GM21723 (cell line): ENCODE data around the gene LCN12.

Experiments
- ATAC-seq: cut with Tn5 transposase; IDR thresholded peaks from one replicate; pipeline ENCODE4 v1.9.1; 2021; ENCODE audit warnings: mild to moderate bottlenecking, moderate library complexity; ENCODE audit not compliant: unreplicated experiment

Gene LCN12

DNA sequence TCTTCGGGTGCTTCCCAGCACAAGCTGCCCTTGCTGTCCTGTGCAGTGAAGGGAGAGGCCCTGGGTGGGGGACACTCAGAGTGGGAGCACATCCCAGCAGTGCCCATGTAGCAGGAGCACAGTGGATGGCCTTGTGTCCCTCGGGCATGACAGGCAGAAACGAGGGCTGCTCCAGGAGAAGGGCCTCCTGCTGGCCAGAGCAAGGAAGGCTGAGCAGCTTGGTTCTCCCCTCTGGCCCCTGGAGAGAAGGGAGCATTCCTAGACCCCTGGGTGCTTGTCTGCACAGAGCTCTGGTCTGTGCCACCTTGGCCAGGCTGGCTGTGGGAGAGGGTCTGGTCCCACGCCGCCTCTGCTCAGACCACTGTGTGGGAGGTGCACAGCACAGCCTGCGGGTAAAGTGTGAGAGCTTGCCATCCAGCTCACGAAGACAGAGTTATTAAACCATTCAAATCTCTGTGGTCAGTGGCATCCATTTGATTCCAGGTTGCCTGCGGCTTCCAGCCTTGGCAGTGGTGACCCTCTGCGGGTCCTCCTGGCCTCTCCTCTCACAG, 25.8 kb upstream of the LCN12 start:
- no peak for ATAC-seq

GRCh38 chr9:136926749-136927148, 25.3 kb upstream of the LCN12 start:
- no peak for ATAC-seq

DNA sequence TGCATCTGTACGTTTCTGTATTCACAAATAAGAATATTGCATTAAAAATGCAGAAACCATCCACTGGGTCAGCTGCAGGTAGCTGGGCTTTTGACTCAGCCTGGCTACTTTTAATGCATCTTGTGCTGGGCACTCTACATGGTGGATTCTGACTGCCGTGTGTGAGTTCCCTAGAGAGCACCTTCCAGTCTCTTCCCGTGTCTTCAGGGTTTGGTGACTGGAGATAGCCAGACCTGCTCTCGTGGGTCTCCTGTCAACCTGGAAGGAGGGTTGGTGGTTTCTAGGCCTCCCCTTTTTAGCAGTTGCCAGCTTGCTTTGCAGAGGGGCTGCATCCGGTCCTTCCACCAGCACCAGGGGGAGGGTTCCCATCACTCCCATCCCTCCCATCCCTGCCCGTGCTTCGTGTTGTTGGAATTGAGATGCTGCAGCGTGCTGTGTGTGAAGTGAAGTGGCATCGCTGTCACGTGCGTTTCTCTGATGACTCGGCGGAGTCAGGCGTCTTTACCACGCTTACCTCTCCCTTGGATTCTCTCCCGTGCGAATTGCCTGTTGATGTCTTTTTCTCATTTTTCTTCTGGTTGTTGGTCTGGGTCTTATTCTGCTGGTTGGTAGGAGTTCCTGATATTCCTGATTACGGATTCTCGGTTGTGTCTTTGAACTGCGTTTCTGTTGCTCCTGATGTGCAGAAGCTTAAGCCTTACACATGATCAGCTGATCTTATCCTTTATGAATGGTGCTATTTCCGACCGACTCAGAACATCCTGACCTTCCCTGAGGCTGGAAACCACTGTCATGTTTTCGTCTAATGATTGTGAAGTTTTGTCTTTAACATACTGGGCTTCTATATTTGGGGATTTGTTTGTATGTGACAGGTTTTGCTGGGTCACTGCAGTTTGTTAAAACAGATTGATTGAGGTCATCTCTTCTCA, 24.5 kb upstream of the LCN12 start:
- ATAC-seq, result no peak

DNA sequence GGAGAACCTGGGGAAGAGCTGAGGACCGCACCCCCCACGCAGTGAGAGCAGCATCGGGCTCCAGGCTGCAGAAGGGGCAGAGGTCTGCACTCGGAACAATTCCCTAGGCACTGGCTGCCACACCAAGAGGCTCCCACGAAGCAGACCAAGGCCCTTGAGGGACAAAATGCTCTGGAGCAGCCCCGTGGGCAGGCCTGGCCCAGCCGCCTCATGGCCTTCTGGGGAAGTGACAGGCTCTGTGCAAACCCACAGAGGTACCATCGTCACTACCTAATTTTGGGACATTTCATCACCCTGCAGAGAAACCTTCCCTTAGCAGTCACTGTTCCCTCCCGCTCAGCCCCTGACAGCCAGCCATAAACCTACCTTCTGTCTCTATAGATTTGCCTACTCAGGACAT, 23.5 kb upstream of the LCN12 start:
- no peak for ATAC-seq

GRCh38 chr9:136930014-136930413, 22.1 kb upstream of the LCN12 start:
- no peak for ATAC-seq

GRCh38 chr9:136931611-136932130, 20.4 kb upstream of the LCN12 start:
- no peak for ATAC-seq

DNA sequence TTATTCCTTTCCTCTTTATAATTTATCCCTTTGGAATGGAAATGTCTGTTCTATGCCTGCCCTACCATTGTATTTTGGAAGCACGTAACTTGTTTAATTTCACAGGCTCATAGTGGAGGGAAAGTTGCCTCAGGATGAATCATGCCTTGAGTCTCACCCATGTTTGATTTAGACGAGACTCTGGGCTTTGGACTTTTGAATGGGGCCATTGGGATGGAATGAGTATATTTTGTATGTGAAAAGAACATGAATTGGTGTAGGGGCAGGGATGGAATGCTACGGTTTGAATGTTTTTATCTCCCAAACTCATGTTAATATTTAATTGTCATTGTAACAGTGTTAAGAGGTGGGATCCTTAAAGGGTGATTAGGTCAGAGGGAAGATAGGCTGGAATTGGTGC, 17.8 kb upstream of the LCN12 start:
- ATAC-seq, result no peak

DNA sequence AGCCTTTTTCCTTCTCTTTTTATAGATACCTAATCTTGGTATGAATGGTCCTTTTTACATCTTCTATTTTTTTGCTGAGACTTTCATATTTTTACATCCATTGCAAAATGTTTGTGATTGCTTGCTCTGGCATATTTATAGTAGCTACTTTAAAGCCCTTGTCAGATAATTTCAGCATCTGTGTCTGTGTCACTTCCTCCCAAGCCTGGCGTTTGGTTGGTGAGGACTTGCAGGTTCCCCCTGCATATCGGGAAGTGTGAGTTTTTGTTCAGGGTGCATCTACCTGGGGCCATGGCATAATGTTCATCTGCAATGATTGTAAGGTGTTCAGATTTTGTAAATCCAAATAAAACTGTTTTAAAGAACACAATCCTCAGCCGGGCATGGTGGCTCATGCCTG, 16.4 kb upstream of the LCN12 start:
- ATAC-seq, result no peak

- no peak for ATAC-seq
Observed at GRCh38 chr9:136936645-136937170, 15.4 kb upstream of the LCN12 start.

DNA sequence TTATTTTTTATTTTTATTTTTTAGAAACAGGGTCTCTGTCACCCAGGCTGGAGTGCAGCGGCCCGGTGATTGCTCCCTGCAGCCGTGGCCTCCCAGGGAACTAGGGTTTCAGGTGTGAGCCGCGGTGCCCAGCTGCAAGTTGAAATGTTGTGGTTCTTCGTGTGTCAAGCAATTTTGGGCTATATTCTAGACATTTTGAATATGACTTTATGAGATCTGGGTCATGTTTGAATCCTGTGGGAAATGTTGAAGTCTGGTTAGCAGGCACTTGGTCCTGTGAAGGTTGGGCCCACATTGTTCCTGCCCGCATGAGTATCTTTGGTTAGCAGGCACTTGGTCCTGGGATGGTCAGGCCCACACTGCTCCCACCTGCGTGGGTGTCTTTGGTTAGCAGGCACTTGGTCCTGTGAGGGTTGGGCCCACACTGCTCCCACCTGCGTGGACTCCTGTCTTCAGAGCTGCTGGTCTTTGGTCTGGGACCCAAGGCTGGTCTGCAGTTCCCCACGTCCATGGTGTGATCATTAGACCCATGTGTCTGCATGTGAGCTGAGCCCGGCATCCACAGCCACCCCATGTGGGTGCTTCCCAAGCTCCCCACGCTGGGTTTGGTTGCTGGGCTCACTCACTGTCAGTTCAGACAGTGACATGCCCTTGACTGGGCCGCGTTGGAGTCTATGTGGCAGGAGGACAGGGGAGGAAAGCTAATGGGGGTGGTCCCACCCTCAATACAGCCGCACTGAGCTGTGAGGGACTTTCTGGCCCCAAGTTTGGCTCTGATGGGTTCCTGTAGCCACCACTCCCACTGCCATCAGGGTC, 14.7 kb upstream of the LCN12 start:
- ATAC-seq, result no peak

DNA sequence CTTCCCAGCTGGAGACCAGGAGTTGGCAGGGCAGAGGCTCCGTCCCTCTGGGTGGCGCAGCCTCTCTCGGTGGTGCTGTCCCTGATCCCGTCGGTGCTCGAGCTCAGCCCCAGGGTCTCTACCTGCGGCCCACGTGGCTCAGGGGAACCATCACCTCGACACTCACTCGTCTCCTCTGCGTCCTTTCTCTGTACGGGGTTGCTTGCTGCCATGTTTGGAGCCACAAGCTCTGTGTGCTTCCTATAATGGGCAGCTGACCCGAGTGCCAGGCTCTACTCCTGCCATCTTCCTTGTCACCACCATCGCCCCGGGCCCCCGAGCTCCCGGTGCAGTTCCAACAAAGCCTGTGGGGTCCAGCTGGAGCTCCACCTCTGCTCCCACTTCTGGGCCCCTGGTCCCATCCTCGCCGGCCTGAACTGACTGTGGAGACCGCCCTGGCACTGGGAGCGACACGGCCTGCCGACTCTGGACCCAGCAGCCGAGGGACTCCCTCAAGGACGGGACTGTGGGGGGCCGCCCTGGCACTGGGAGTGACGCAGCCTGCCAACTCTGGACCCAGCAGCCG, 12.6 kb upstream of the LCN12 start:
- no peak for ATAC-seq

DNA sequence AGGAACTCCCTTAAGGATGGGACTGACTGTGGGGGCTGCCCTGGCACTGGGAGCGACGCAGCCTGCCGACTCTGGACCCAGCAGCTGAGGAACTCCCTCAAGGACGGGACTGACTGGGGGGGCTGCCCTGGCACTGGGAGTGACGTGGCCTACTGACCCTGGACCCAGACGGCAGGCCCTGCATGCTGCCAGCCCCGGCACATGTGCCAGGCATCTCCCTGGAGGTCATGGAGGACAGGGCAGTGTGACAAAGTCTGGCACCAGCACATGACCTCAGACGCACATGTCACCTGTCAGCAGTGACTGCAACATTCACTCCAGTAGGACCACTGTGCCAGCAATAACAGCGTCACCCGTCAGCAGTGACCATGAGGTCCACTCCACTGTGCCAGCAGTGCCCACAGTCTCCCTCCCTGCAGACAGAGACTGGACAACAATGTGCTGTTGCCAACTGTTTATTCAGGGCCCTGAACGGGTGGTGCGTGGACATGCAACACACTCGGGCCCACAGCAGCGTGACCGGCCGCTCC, 12.0 kb upstream of the LCN12 start:
- ATAC-seq, result no peak

DNA sequence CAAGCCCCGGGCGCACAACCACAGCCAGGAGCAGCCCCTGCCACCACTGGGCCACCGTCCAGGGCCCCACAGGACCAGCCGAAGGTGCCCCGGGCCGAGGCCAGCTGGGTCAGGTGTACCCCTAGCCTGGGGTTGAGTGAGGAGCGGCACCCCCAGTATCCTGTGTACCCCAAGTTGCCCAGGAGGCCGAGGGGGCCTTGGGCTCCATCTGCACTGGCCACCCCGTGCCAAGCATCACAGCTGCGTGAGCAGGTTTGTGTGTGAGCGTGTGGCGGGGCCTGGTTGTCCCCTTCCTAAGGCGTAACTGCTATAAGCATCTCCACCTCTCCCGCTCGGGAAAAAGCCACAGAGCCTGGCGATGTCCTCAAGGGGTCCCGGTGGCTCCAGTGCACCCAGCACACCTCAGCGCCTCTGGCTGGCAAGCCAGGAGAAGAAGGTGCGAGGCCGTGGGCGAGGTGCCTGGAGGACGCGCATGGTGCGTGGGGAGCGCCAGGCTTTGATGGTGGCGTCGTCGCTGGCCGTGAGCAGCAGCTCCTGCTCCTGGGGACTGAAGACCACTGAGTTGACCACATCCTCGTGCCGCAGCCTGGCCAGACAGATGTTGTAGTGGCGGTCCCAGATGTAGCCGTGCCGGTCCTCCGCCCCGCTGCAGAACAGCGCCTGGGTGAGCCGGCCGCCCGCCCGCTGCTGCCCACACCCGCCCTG, 11.4 kb upstream of the LCN12 start:
- no peak for ATAC-seq

GRCh38 chr9:136941231-136942111, 10.6 kb upstream of the LCN12 start:
- ATAC-seq, result no peak

DNA sequence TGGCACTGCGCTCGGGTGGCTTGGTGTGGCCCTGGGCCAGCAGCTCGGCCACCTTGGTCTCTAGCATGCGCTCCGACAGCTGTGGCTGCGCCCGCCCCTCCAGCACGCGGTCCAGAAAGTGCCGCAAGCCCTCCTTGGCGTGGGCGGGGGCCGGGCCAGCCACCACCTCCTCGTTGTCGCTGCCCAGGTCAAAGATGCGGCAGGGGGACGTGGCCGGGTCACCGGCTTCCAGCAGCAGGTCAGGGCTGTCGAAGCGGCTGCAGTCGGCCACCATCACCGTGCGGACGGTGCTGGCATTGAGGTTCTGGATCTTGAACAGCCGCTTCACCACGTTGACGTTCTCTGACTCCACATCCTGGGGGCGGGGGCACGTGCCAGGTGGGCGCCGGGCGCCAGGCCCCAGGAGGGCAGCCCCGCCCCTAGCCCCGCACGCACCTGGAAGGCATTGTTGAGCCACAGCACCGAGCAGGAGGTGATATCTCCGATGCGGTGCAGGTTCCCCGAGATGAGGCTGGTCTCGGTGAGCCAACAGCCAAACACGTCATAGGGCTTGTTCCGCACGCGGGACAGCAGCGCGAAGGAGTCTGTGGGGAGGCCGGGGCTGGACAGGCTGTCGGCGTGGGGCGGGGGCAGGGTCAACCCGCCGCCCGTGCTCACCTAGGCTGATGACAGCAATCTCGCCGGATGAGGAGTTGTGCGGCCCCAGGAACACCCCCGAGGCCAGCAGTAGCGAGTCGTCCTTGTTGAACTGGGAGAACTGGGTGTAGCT, 9.8 kb upstream of the LCN12 start:
- no peak for ATAC-seq

DNA sequence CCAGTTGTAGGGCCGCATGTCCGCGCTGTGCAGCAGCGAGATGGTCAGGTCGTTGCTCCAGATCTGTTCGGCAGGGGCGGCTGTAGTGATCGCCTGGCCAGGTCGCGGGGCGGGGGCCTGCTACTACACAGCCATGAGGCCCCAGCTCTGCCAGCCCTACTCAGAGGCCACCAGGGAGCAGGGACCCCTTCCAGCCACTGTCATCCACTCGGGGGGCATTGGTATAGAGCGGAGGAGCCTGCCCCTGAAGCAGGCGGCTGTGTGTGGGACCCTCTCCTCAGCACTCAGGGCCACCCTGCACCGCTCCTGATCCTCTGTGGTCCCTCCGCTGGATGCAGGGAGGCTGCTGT, 9.2 kb upstream of the LCN12 start:
- no peak for ATAC-seq

DNA sequence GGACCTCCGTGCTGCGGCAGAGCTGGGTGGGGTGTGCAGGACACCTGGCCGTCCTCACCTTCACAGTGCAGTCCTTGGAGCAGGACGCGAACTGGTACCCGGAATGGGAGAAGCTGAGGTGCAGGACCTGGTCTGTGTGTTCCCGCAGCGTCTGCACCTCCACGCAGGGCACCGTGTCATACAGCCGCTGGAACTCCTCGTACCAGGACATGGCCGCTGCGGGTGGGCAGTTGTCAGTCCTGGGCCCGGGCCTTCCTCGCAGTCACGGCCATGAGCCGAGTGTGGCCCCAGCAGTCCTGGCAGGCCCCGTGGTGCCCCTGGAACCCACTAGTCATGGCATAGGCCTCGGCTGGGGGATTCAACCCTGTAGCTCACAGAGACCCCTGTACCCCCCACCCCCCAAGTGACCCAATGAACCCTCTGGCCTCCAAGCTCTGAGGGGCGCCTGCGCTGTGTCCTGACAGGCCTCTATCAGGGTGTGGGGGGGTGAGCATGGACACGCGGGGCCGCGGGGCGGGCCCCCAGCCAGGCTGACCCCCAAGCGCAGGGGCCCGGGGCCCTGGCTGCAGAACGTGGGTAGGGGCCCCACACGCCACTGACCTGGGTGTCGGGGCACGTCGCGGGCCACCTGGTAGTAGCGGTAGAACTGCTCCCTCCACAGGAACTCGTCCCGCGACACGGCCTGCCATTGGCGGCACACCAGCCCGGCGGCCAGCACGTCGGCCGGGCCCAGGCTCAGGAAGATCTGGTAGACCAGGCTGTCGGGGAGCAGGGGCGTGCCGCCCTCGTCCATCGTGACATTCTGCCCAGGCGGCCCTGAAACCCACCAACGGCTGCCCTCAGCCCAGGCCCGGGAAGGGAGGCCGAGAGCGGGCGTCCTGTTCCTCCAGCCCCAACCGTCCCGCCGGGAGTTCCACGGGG, 8.5 kb upstream of the LCN12 start:
- ATAC-seq, result peak; percentile 15

- peak; percentile 32 for ATAC-seq
Observed at GRCh38 chr9:136944212-136944518, 7.9 kb upstream of the LCN12 start.
